ENCODE data around the gene RNF2. TPM values are rescaled to one million over a fixed set of nuclear protein-coding genes. Genes with fewer than 3 reads are reported as not detected.

RNF2 gene
- polyA plus RNA-seq, 1 of the 3 experiments (the other 2 are of a cell fraction) = 20.1 TPM

DNA sequence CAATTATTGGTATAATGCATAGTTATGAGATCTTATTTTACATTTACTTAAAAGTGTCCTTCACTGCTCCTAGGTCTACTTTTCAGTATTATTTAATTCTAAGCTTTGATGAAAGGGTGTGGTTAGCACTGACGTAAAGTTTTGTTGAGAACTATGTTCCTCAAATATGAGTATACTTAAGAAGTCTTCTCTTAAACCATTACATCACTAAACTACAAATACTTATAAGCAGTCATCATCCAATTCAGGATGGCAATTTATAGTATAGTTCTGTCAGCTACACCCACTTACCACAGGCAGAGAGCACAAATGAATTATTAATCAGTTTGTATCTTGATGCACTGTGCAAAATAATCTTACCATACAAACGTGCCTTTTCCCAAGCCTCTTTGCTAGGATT lies 84.3 kb downstream of the RNF2 start:
- Histone ChIP-seq H4K20me1 (ENCODE audit: insufficient read depth) (no peaks in the 10 kb centered on the region), H3K9me3 (peaks cover 11% of the 10 kb centered on the region; the same call in 1 of the 2 replicates), H3K4me3 (ENCODE audit: low read depth in 2 of 2, low read length in 1 of 2) (no peak overlapping the region), H3K9ac (no peak overlapping the region), H3K9me2 (no peaks in the 10 kb centered on the region), H2AFZ (ENCODE audit: low read depth) (no peak overlapping the region), H3F3A (replicated peaks; ENCODE audit: insufficient read depth) (no peaks in the 10 kb centered on the region), H3K27me3 (ENCODE audit: insufficient read depth) (no peaks in the 10 kb centered on the region), H3K4me2 (no peak overlapping the region), H3K36me3 (replicated peaks in 1 of 2; ENCODE audit: control insufficient read depth in 1 of 2, insufficient read depth in 2 of 2, low read length in 1 of 2) (peaks cover 56 to 76% of the 10 kb centered on the region in 2 experiments), H3K79me2 (ENCODE audit: insufficient read depth) (no peaks in the 10 kb centered on the region), H3K27ac (ENCODE audit: low read depth in 2 of 2, low read length in 1 of 2) (no peak overlapping the region), H3K4me1 (ENCODE audit: control insufficient read depth in 1 of 2, insufficient read depth in 2 of 2, low read depth in 1 of 2, low read length in 1 of 2) (no peaks in the 10 kb centered on the region)
- no peak for DNase-seq
- ChIA-PET POLR2A (no interaction called here), CTCF (interaction anchor here (1.0 kb wide), 1 partner anchor 324 kb away, joined by 3 read pairs; no protein-coding TSS in a partner anchor)
- no peak for TF ChIP-seq EZH2phosphoT487 (IDR thresholded peaks at IDR 0.05; ENCODE audit: borderline replicate concordance, low read depth)
- no peak for TF ChIP-seq CHD2 (IDR thresholded peaks at IDR 0.05; ENCODE audit: low read length, partially characterized antibody)
- WGBS (ENCODE audit: low lambda C conversion rate) = 83% methylated on average over 2 of the region's 2 CpGs

GRCh38 chr1:185132534-185132933 lies 87.2 kb downstream of the RNF2 start:
- no peaks in the 10 kb centered on the region for H4K20me1 ChIP-seq (ENCODE audit: insufficient read depth)
- no peak for DNase-seq
- peaks cover 11% of the 10 kb centered on the region; the same call in 1 of the 2 replicates for H3K9me3 ChIP-seq
- H3F3A ChIP-seq (replicated peaks; ENCODE audit: insufficient read depth) = peaks cover 7% of the 10 kb centered on the region
- no peak overlapping the region for H3K4me3 ChIP-seq (ENCODE audit: low read depth in 2 of 2, low read length in 1 of 2)
- TF ChIP-seq, protein P1, sequence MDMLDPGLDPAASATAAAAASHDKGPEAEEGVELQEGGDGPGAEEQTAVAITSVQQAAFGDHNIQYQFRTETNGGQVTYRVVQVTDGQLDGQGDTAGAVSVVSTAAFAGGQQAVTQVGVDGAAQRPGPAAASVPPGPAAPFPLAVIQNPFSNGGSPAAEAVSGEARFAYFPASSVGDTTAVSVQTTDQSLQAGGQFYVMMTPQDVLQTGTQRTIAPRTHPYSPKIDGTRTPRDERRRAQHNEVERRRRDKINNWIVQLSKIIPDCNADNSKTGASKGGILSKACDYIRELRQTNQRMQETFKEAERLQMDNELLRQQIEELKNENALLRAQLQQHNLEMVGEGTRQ (IDR thresholded peaks at IDR 0.05; ENCODE audit: borderline replicate concordance, low read depth, low read length) = no peak
- no peak for TF ChIP-seq USF1 (IDR thresholded peaks at IDR 0.05; ENCODE audit: borderline replicate concordance, low read depth)
- TF ChIP-seq MAX (IDR thresholded peaks at IDR 0.05; ENCODE audit: low read depth) = no peak
- no peak for TF ChIP-seq POLR2AphosphoS5 (IDR thresholded peaks at IDR 0.05; ENCODE audit: low read depth, low read length)
- no peak for TF ChIP-seq FOXM1 (IDR thresholded peaks at IDR 0.05; ENCODE audit: low read depth)
- TF ChIP-seq MEF2A (IDR thresholded peaks at IDR 0.05; ENCODE audit: borderline replicate concordance, low read depth) = no peak
- TF ChIP-seq TCF12 (IDR thresholded peaks at IDR 0.05) = no peak
- no peak for TF ChIP-seq RFX5 (IDR thresholded peaks at IDR 0.05; ENCODE audit: low read length)
- no peak for TF ChIP-seq RXRA (IDR thresholded peaks at IDR 0.05; ENCODE audit: borderline replicate concordance, low read depth)
- TF ChIP-seq FOSL2 (IDR thresholded peaks at IDR 0.05; ENCODE audit: borderline replicate concordance, low read depth) = no peak
- no peak for TF ChIP-seq YY1 (IDR thresholded peaks at IDR 0.05; ENCODE audit: low read depth)
- TF ChIP-seq CHD2 (IDR thresholded peaks at IDR 0.05; ENCODE audit: low read length, partially characterized antibody) = no peak
- no peak for TF ChIP-seq SMC3 (IDR thresholded peaks at IDR 0.05; ENCODE audit: low read depth, low read length)
- TF ChIP-seq NFIC (IDR thresholded peaks at IDR 0.05; ENCODE audit: borderline replicate concordance) = no peak
- no peak for TF ChIP-seq TEAD4 (IDR thresholded peaks at IDR 0.05; ENCODE audit: borderline replicate concordance, insufficient read depth)
- H3K27ac ChIP-seq (ENCODE audit: low read depth in 2 of 2, low read length in 1 of 2) = no peak overlapping the region
- H3K9me2 ChIP-seq = no peaks in the 10 kb centered on the region
- no peak overlapping the region for H2AFZ ChIP-seq (ENCODE audit: low read depth)
- no peak overlapping the region for H3K4me2 ChIP-seq
- no peak overlapping the region for H3K9ac ChIP-seq
- H3K4me1 ChIP-seq (ENCODE audit: control insufficient read depth in 1 of 2, insufficient read depth in 2 of 2, low read depth in 1 of 2, low read length in 1 of 2) = no peaks in the 10 kb centered on the region
- H3K79me2 ChIP-seq (ENCODE audit: insufficient read depth) = no peaks in the 10 kb centered on the region
- WGBS (ENCODE audit: low lambda C conversion rate) = 100% methylated on average over 1 of the region's 1 CpG
- CTCF ChIA-PET = interaction anchor here (0.6 to 1.2 kb wide), 2 partner anchors 15 to 1013 kb away, joined by 3 read pairs; no protein-coding TSS in a partner anchor
- POLR2A ChIA-PET = no interaction called here
- H3K36me3 ChIP-seq (replicated peaks in 1 of 2; ENCODE audit: control insufficient read depth in 1 of 2, insufficient read depth in 2 of 2, low read length in 1 of 2) = peaks cover 61 to 85% of the 10 kb centered on the region in 2 experiments
- no peaks in the 10 kb centered on the region for H3K27me3 ChIP-seq (ENCODE audit: insufficient read depth)
